GM12878 (cell line): Measurements from ENCODE around the gene FCGR3A. TPM values are rescaled to one million over a fixed set of nuclear protein-coding genes. Genes with fewer than 3 reads are reported as not detected.
A peak's percentile ranks its signal among the peaks of the same experiment; 100 is the strongest.
"Not testable (repeated sequence)": the region's sequence is repeated elsewhere in the genome, so short reads cannot be mapped to it uniquely, and the experiment has no call there.

Source experiments
- ATAC-seq: fragments of 200-7000 bp; cut with Tn5 transposase; 3 replicates; pipeline ENCODE4 v1.9.1; 2020; ENCODE audit warnings: mild to moderate bottlenecking, moderate library complexity
- BruUV-seq: library from RNA; stranded (reverse); fragments of 400-500 nt; replicated peaks from 2 replicates; lab custom pipeline; 2021; lab: Mats Ljungman, UMichigan
- CTCF ChIA-PET: fragments of 300-600 bp; sonication (Branson Sonifier 250); formaldehyde crosslinking; extraction: SDS; loops from one replicate; lab custom pipeline; 2021; ENCODE audit warnings: inconsistent platforms; lab: Yijun Ruan, JAX
- POLR2A ChIA-PET: fragments of 350-600 bp; formaldehyde crosslinking; extraction: SDS; loops from one replicate; lab custom pipeline; 2021; ENCODE audit warnings: inconsistent platforms; lab: Charles Lee
- RAD21 ChIA-PET: fragments of 300-600 bp; sonication (Branson Sonifier 250); formaldehyde crosslinking; loops from one replicate; lab custom pipeline; 2023; ENCODE audit warnings: antibody characterized with exemption; ENCODE audit not compliant: unreplicated experiment; lab: Charles Lee
- SMC1A ChIA-PET: fragments of 300-600 bp; sonication (Branson Sonifier 250); formaldehyde crosslinking; loops from one replicate; lab custom pipeline; 2023; ENCODE audit not compliant: unreplicated experiment, uncharacterized antibody; lab: Charles Lee
- DNase-seq: peaks from one replicate; pipeline ENCODE4 v3.0.0-alpha.2; 2011; ENCODE audit warnings: low read depth, low spot score
- FAIRE-seq: peaks from 3 replicates; lab custom pipeline; 2011; peaks lifted over from hg19 to GRCh38; lab: Jason Lieb, UNC
- H2AFZ ChIP-seq: 2 replicates; pipeline ENCODE4 v1.6.0; 2011; ENCODE audit warnings: low read depth, low read length, control low read depth; ENCODE audit not compliant: control insufficient read depth
- H3K27ac ChIP-seq: 2 replicates; pipeline ENCODE4 v1.5.1; 2011; ENCODE audit warnings: control low read depth; ENCODE audit not compliant: control insufficient read depth, insufficient read depth
- H3K27me3 ChIP-seq, 2 experiments: replicated peaks in 1 of 2; 2 replicates each; pipeline versions ENCODE4 v1.6.0 to v1.6.1; 2011; ENCODE audit warnings: low read length in 1 of 2; ENCODE audit not compliant: control insufficient read depth in 2 of 2, insufficient read depth in 2 of 2
- H3K36me3 ChIP-seq, 2 experiments: 2 replicates each; pipeline ENCODE4 v1.5.1; 2011; ENCODE audit warnings: low read length in 1 of 2; ENCODE audit not compliant: control insufficient read depth in 2 of 2, insufficient read depth in 2 of 2
- H3K4me1 ChIP-seq: 2 replicates; pipeline ENCODE4 v1.6.1; 2011; ENCODE audit warnings: mild to moderate bottlenecking, low read length, moderate library complexity, mixed read lengths; ENCODE audit not compliant: control insufficient read depth, insufficient read depth
- H3K4me2 ChIP-seq: 2 replicates; pipeline ENCODE4 v1.6.0; 2011; ENCODE audit warnings: control low read depth; ENCODE audit not compliant: control insufficient read depth, insufficient read depth
- H3K4me3 ChIP-seq: fragments of 200-600 bp; sonication (generic); 2 replicates; pipeline ENCODE4 v1.5.1; 2016
- H3K79me2 ChIP-seq: 2 replicates; pipeline ENCODE4 v1.6.0; 2011; ENCODE audit warnings: low read length; ENCODE audit not compliant: control insufficient read depth, insufficient read depth
- H3K9ac ChIP-seq: 2 replicates; pipeline ENCODE4 v1.8.0; 2011; ENCODE audit warnings: low read length, control low read depth, mixed read lengths; ENCODE audit not compliant: control insufficient read depth, insufficient read depth
- H3K9me3 ChIP-seq: replicated peaks from 3 replicates; pipeline ENCODE4 v1.5.1; 2011; ENCODE audit warnings: mild to moderate bottlenecking, low read length; ENCODE audit not compliant: control insufficient read depth, insufficient read depth
- H4K20me1 ChIP-seq: 2 replicates; pipeline ENCODE4 v1.6.0; 2011; ENCODE audit not compliant: control insufficient read depth, insufficient read depth
- WGBS: methylation state at CpG from one replicate; pipeline ENCODE4 v1.1.6; 2016; ENCODE audit warnings: low lambda C conversion rate; ENCODE audit not compliant: insufficient replicate concordance, insufficient coverage; ENCODE audit errors: missing lambda C conversion rate; 5-methylcytosine and 5-hydroxymethylcytosine counted together
- in situ Hi-C: fragments of 300-500 bp; cut with MboI; formaldehyde crosslinking; loops from 9 replicates; pipeline ENCODE4 v1.14.3; 2018; ENCODE audit warnings: mixed read lengths
- intact Hi-C: fragments of 100-400 bp; cut with micrococcal nuclease; formaldehyde crosslinking; loops from one replicate; pipeline ENCODE4 v1.14.2; 2022; ENCODE audit not compliant: unreplicated experiment
- polyA plus RNA-seq, 11 experiments: library from polyadenylated mRNA; depleted of rRNA in 4 of 11; unstranded in 6 of 11; stranded (reverse) in 5 of 11; fragments of >200 nt; fragmentation: Nextera tagmentation in 4 of 11; fragmentation: Illumina TruSeq in 1 of 11; extraction: Ambion mirVana in 4 of 11; extraction: Trizol in 1 of 11; gene quantifications; 1 replicate in 1 of 11; 2 replicates in 10 of 11; pipeline versions ENCODE4 v1.2.1 to v1.2.3, GENCODE V29; 2011 to 2016; ENCODE audit warnings: inconsistent platforms in 2 of 11, missing spikeins in 2 of 11, low read depth in 1 of 11
- total RNA-seq, 4 experiments: library from RNA; depleted of rRNA in 3 of 4; stranded (reverse); fragments of >200 nt in 3 of 4; fragmentation: Illumina TruSeq in 1 of 4; extraction: Trizol in 1 of 4; gene quantifications; 2 replicates each; pipeline versions ENCODE4 v1.2.1 to v1.2.3, GENCODE V29; 2013 to 2021

The FCGR3A gene
- total and polyA plus RNA-seq, 10 of the 15 experiments (the other 5 are each of a cell fraction or from before 2014, with no cell fraction given): 0.09 to 0.10 TPM; not detected in 8

DNA sequence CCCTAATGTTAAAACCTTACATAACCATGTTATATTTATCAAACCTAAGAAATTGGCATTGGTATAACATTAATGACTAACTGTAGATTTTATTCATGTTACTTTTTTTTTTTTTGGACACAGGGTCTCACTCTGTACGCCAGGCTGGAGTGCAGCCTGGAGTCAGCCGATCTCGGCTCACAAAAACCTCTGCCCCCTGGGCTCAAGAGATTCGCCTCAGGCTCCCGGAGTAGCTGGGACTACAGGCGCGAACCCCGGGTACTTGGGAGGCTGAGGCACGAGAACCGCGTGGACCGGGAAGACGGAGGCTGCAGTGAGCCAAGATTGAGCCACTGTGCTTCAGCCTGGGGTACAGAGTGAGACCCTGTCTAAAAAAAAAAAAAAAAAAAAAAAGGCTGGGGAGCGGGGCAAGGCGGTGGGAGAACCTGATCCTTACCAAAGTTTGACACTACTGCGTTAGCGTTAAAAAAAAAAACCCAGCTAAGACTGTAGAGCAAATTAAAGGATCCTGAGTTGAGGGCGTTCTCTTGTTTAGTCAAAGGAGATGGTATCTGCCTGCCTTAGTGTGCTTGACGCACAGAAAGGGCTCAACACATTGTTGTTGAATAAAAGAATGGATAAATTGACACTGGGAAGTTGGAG is 20.0 kb downstream of the FCGR3A start:
- Histone ChIP-seq H3K4me2 (peak overlapping the region; percentile 74), H3K4me3 (0 out of 2 replicates have a peak overlapping the region, but pooled peaks have one; percentile 32)
- H3K79me2 ChIP-seq, H3K9ac ChIP-seq, H3K27ac ChIP-seq, in situ Hi-C loops, H3K4me1 ChIP-seq, SMC1A ChIA-PET, POLR2A ChIA-PET, DNase-seq, H2AFZ ChIP-seq, H3K36me3 ChIP-seq, CTCF ChIA-PET, H3K9me3 ChIP-seq, FAIRE-seq, RAD21 ChIA-PET, BruUV-seq, H3K27me3 ChIP-seq, H4K20me1 ChIP-seq: not testable (repeated sequence)
- intact Hi-C loops: loop anchor here (10.0 kb wide), 1 partner anchor 135 kb away; no protein-coding TSS in a partner anchor
- peak; percentile 9; the same call in 2 of the 3 replicates for ATAC-seq
- 49% methylated on average over 17 of the region's 19 CpGs for WGBS

DNA sequence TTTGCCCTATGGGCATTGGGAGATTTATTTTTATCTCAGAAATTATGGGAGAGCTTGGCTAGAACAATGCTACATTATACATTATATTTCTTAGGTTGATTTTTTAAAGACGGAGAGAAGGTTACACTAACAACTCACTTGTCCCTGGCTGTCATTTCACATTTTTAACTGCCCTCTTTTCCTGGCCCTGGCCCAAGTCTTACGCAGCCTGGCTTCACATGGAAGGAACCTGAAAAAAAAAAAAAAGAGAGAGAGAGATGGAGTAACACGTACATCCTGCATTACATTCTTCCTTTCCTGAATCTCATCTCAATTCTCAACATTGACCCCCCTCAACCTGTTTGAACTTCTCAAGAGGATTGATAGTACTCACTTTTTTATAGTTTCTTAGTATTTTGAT is 21.1 kb downstream of the FCGR3A start:
- H3K4me1 ChIP-seq, intact Hi-C loops, RAD21 ChIA-PET, BruUV-seq, ATAC-seq, H3K27me3 ChIP-seq, H4K20me1 ChIP-seq, H3K9ac ChIP-seq, H3K36me3 ChIP-seq, CTCF ChIA-PET, POLR2A ChIA-PET, H3K9me3 ChIP-seq, in situ Hi-C loops, H3K4me3 ChIP-seq, DNase-seq, SMC1A ChIA-PET, H2AFZ ChIP-seq, FAIRE-seq, H3K79me2 ChIP-seq, H3K4me2 ChIP-seq, H3K27ac ChIP-seq: not testable (repeated sequence)
- WGBS: 100% methylated on average over 2 of the region's 3 CpGs

DNA sequence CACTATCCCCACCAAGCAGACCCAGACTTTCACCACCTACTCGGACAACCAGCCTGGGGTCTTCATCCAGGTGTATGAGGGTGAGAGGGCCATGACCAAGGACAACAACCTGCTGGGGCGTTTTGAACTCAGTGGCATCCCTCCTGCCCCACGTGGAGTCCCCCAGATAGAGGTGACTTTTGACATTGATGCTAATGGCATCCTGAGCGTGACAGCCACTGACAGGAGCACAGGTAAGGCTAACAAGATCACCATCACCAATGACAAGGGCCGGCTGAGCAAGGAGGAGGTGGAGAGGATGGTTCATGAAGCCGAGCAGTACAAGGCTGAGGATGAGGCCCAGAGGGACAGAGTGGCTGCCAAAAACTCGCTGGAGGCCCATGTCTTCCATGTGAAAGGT is 23.7 kb downstream of the FCGR3A start:
- RAD21 ChIA-PET, DNase-seq, H3K36me3 ChIP-seq, FAIRE-seq, POLR2A ChIA-PET, CTCF ChIA-PET, in situ Hi-C loops, H3K4me1 ChIP-seq, H3K27me3 ChIP-seq, H3K9me3 ChIP-seq, SMC1A ChIA-PET, H4K20me1 ChIP-seq, H3K79me2 ChIP-seq, H3K4me3 ChIP-seq, H3K27ac ChIP-seq, intact Hi-C loops, BruUV-seq, H3K9ac ChIP-seq, H2AFZ ChIP-seq, H3K4me2 ChIP-seq, ATAC-seq: not testable (repeated sequence)
- 73% methylated on average over 7 of the region's 7 CpGs for WGBS

DNA sequence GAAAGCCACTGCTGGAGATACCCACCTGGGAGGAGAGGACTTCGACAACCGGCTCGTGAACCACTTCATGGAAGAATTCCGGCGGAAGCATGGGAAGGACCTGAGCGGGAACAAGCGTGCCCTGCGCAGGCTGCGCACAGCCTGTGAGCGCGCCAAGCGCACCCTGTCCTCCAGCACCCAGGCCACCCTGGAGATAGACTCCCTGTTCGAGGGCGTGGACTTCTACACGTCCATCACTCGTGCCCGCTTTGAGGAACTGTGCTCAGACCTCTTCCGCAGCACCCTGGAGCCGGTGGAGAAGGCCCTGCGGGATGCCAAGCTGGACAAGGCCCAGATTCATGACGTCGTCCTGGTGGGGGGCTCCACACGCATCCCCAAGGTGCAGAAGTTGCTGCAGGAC is 24.3 kb downstream of the FCGR3A start:
- H3K27ac ChIP-seq, H3K79me2 ChIP-seq, SMC1A ChIA-PET, POLR2A ChIA-PET, ATAC-seq, H3K9me3 ChIP-seq, H4K20me1 ChIP-seq, BruUV-seq, in situ Hi-C loops, DNase-seq, H3K9ac ChIP-seq, CTCF ChIA-PET, H3K36me3 ChIP-seq, H2AFZ ChIP-seq, FAIRE-seq, H3K27me3 ChIP-seq, intact Hi-C loops, H3K4me1 ChIP-seq, RAD21 ChIA-PET, H3K4me3 ChIP-seq: not testable (repeated sequence)
- WGBS: 93% methylated on average over 14 of the region's 23 CpGs
- H3K4me2 ChIP-seq: 0 out of 2 replicates have a peak overlapping the region, but pooled peaks have one; percentile 31
